CD8-positive, alpha-beta memory T cell (primary cell): ENCODE results near the gene PLAAT3. TPM values are rescaled to one million over a fixed set of nuclear protein-coding genes. Genes with fewer than 3 reads are reported as not detected.
"Not testable (repeated sequence)": the region's sequence is repeated elsewhere in the genome, so short reads cannot be mapped to it uniquely, and the experiment has no call there.

Experiments
- CTCF ChIA-PET: fragments of 350-600 bp; sonication (Branson Sonifier 250); formaldehyde crosslinking; loops from one replicate; lab custom pipeline; 2021; ENCODE audit warnings: antibody characterized with exemption; lab: Charles Lee
- POLR2A ChIA-PET: fragments of 350-600 bp; sonication (Branson Sonifier 250); formaldehyde crosslinking; loops from one replicate; lab custom pipeline; 2021; ENCODE audit warnings: antibody characterized with exemption; lab: Charles Lee
- DNase-seq, 5 donors: peaks; one replicate each; pipeline versions ENCODE4 v3.0.0 to v3.0.0-alpha.2; 2020 to 2022; ENCODE audit warnings: mixed read lengths in 1 of 5
- H3K27ac ChIP-seq: one replicate; pipeline ENCODE4 v1.7.0; 2013; ENCODE audit warnings: low read depth, mild to moderate bottlenecking, low read length, moderate library complexity
- H3K27me3 ChIP-seq: 2 replicates; pipeline ENCODE4 v1.7.0; 2013; ENCODE audit warnings: low read length, mild to moderate bottlenecking; ENCODE audit not compliant: insufficient read depth, poor library complexity, severe bottlenecking
- H3K36me3 ChIP-seq: 2 replicates; pipeline ENCODE4 v1.7.0; 2013; ENCODE audit warnings: mild to moderate bottlenecking, low read length, moderate library complexity; ENCODE audit not compliant: insufficient read depth
- H3K4me1 ChIP-seq: 2 replicates; pipeline ENCODE4 v1.7.0; 2013; ENCODE audit warnings: mild to moderate bottlenecking, low read length, moderate library complexity; ENCODE audit not compliant: insufficient read depth
- H3K4me3 ChIP-seq: 2 replicates; pipeline ENCODE4 v1.7.0; 2013; ENCODE audit warnings: mild to moderate bottlenecking, low read length
- H3K9me3 ChIP-seq: 2 replicates; pipeline ENCODE4 v1.7.0; 2013; ENCODE audit warnings: mild to moderate bottlenecking, low read length
- H3K27ac Mint-ChIP-seq, 8 donors: one replicate each; pipeline ENCODE4 v1.8.0; 2020 to 2021; ENCODE audit warnings: mixed read lengths in 8 of 8, mild to moderate bottlenecking in 6 of 8, inconsistent platforms in 3 of 8, moderate library complexity in 3 of 8
- H3K27me3 Mint-ChIP-seq, 2 donors: one replicate each; pipeline ENCODE4 v1.8.0; 2020 to 2021; ENCODE audit warnings: mixed read lengths in 2 of 2, mild to moderate bottlenecking in 1 of 2, moderate library complexity in 1 of 2
- H3K36me3 Mint-ChIP-seq, 3 donors: one replicate each; pipeline ENCODE4 v1.8.0; 2020 to 2021; ENCODE audit warnings: mixed read lengths in 3 of 3, inconsistent platforms in 1 of 3, mild to moderate bottlenecking in 1 of 3
- H3K4me1 Mint-ChIP-seq, 3 donors: one replicate each; pipeline ENCODE4 v1.8.0; 2020 to 2021; ENCODE audit warnings: mixed read lengths in 3 of 3, inconsistent platforms in 1 of 3, mild to moderate bottlenecking in 1 of 3
- H3K4me3 Mint-ChIP-seq, 7 donors: one replicate each; pipeline ENCODE4 v1.8.0; 2020 to 2021; ENCODE audit warnings: mixed read lengths in 7 of 7, mild to moderate bottlenecking in 6 of 7, moderate library complexity in 4 of 7, inconsistent platforms in 2 of 7
- H3K9me3 Mint-ChIP-seq, 5 donors: one replicate each; pipeline ENCODE4 v1.8.0; 2020 to 2022; ENCODE audit warnings: mixed read lengths in 5 of 5, mild to moderate bottlenecking in 3 of 5, moderate library complexity in 2 of 5, inconsistent platforms in 1 of 5
- polyA plus RNA-seq: library from polyadenylated mRNA; unstranded; fragments of 300-500 nt; fragmentation: Illumina TruSeq; gene quantifications from one replicate; pipeline ENCODE4 v1.2.3, GENCODE V29; 2021
- total RNA-seq, 2 experiments: library from RNA; stranded (reverse); gene quantifications; one replicate each; pipeline ENCODE4 v1.2.3, GENCODE V29; 2021

The PLAAT3 gene
- total and polyA plus RNA-seq, 3 experiments from 2014 or later, result 13.9 to 39.5 (median 16.0) TPM

DNA sequence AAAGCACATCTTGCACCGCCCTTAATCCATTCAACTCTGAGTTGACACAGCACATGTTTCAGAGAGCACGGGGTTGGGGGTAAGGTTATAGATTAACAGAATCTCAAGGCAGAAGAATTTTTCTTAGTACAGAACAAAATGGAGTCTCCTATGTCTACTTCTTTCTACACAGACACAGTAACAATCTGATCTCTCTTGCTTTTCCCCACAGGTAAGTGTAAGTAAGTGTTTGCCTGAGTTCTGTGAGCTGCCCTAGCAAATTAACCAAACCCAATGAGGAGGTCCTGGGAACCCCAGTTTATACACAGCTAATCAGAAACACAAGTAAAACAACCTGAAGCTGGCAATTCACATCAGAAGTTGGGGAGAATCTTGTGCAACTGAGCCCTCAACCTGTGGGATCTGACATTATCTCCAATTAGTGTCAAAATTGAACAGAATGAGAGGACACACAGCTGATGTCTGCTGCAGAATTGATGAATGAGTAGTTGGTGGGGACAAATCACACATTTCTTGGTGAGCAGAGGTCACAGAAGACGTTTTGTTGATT is 85.4 kb downstream of the PLAAT3 start:
- not testable (repeated sequence) for H3K27me3 Mint-ChIP-seq, H3K27me3 ChIP-seq, H3K27ac ChIP-seq, DNase-seq, H3K9me3 ChIP-seq, H3K4me3 ChIP-seq, H3K36me3 ChIP-seq, H3K36me3 Mint-ChIP-seq, H3K9me3 Mint-ChIP-seq
- Mint-ChIP-seq H3K4me3 (peak overlapping the region in 1 of 7 donors; percentile 55), H3K27ac (peak overlapping the region in 6 of 8 donors; percentile 13 to 94 (median 84)), H3K4me1 (peaks cover 45 to 46% (median 45%) of the 10 kb centered on the region in 3 donors)
- ChIA-PET POLR2A (interaction anchor here (1.1 kb wide), 1 partner anchor 23 kb away, joined by 3 read pairs; no protein-coding TSS in a partner anchor), CTCF (interaction anchor here (1.0 to 1.4 kb wide), 2 partner anchors 9 to 49 kb away, joined by 3 read pairs; no protein-coding TSS in a partner anchor)
- H3K4me1 ChIP-seq, result peaks cover 43% of the 10 kb centered on the region

DNA sequence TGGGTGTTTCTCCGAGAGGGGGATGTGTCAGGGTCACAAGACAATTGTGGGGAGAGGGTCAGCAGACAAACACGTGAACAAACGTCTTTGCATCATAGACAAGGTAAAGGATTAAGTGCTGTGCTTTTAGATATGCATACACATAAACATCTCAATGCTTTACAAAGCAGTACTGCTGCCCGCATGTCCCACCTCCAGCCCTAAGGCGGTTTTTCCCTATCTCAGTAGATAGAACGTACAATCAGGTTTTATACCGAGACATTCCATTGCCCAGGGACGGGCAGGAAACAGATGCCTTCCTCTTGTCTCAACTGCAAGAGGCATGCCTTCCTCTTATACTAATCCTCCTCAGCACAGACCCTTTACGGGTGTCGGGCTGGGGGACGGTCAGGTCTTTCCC is 86.1 kb downstream of the PLAAT3 start:
- H3K27me3 Mint-ChIP-seq, H3K27me3 ChIP-seq, H3K36me3 ChIP-seq, H3K36me3 Mint-ChIP-seq, POLR2A ChIA-PET, CTCF ChIA-PET, H3K9me3 Mint-ChIP-seq, H3K9me3 ChIP-seq, DNase-seq, H3K4me3 Mint-ChIP-seq, H3K4me3 ChIP-seq, H3K27ac ChIP-seq: not testable (repeated sequence)
- Mint-ChIP-seq H3K4me1 (peaks cover 38 to 40% (median 39%) of the 10 kb centered on the region in 3 donors), H3K27ac (peak overlapping the region in 1 of 8 donors; percentile 36)
- peaks cover 36% of the 10 kb centered on the region for H3K4me1 ChIP-seq

DNA sequence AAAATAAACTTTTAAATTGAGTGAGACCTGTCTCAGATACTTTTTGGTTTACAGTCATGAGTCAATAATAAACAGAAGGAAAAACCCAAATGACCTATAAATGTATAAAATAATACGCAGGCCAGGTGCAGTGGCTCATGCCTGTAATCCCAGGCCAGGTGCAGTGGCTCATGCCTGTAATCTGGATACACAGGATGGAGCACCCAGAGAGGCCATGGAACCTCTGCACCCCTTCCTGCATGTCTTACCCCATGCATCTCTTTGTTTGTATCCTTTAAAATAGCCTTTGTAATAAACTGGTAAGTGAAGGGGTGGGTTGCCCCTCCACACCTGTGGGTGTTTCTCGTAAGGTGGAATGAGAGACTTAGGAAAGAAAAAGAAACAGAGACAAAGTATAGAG is 86.6 kb downstream of the PLAAT3 start:
- no peak overlapping the region for H3K4me3 ChIP-seq
- H3K27me3 Mint-ChIP-seq, result no peaks in the 10 kb centered on the region
- no peaks in the 10 kb centered on the region for H3K9me3 Mint-ChIP-seq
- no peak overlapping the region for H3K27ac ChIP-seq
- H3K27ac Mint-ChIP-seq, result no peak overlapping the region
- no peaks in the 10 kb centered on the region for H3K36me3 ChIP-seq
- H3K4me1 ChIP-seq, result peaks cover 31% of the 10 kb centered on the region
- no peak overlapping the region for H3K4me3 Mint-ChIP-seq
- ChIA-PET CTCF (no interaction called here), POLR2A (no interaction called here)
- no peaks in the 10 kb centered on the region for H3K9me3 ChIP-seq
- H3K36me3 Mint-ChIP-seq, result no peaks in the 10 kb centered on the region
- H3K4me1 Mint-ChIP-seq, result peaks cover 33 to 35% (median 34%) of the 10 kb centered on the region in 3 donors
- no peaks in the 10 kb centered on the region for H3K27me3 ChIP-seq
- DNase-seq, result no peak

Other genes starting within 250 kb of the PLAAT3 start
- not detected for gene SLC22A9, start 244.6 kb downstream of the PLAAT3 start, total RNA-seq
- gene SLC22A9, start 244.6 kb downstream of the PLAAT3 start, polyA plus RNA-seq, result not detected
- under 1 TPM; 0.26 to 0.89 TPM for gene PLAAT5, start 123.3 kb downstream of the PLAAT3 start, total RNA-seq
- not detected for gene PLAAT5, start 123.3 kb downstream of the PLAAT3 start, polyA plus RNA-seq
- not detected for gene LGALS12, start 108.3 kb downstream of the PLAAT3 start, total RNA-seq
- gene LGALS12, start 108.3 kb downstream of the PLAAT3 start, polyA plus RNA-seq, result not detected
- 10 to 100 TPM; 20.5 to 21.8 TPM for gene PLAAT4, start 77.6 kb downstream of the PLAAT3 start, total RNA-seq
- 612 TPM for gene PLAAT4, start 77.6 kb downstream of the PLAAT3 start, polyA plus RNA-seq
- under 1 TPM in 1 of 2 experiments, not detected in 1; 0.31 TPM for gene PLAAT2, start 51.1 kb downstream of the PLAAT3 start, total RNA-seq
- not detected for gene PLAAT2, start 51.1 kb downstream of the PLAAT3 start, polyA plus RNA-seq
- gene ATL3, start 56.9 kb upstream of the PLAAT3 start, total RNA-seq, result 10 to 100 TPM; 41.9 to 42.1 TPM
- gene ATL3, start 56.9 kb upstream of the PLAAT3 start, polyA plus RNA-seq, result 21.5 TPM
- 10 to 100 TPM; 46.5 to 48.5 TPM for gene RTN3, start 67.1 kb upstream of the PLAAT3 start, total RNA-seq
- 48.4 TPM for gene RTN3, start 67.1 kb upstream of the PLAAT3 start, polyA plus RNA-seq
- 1 to 10 TPM; 7.0 to 7.6 TPM for gene ZFTA, start 154.3 kb upstream of the PLAAT3 start, total RNA-seq
- 0.37 TPM for gene ZFTA, start 154.3 kb upstream of the PLAAT3 start, polyA plus RNA-seq
- gene SPINDOC, start 199.0 kb upstream of the PLAAT3 start, total RNA-seq, result 10 to 100 TPM; 38.7 to 41.4 TPM
- 1.4 TPM for gene SPINDOC, start 199.0 kb upstream of the PLAAT3 start, polyA plus RNA-seq
- 10 to 100 TPM; 34.5 to 38.0 TPM for gene MARK2, start 224.7 kb upstream of the PLAAT3 start, total RNA-seq
- gene MARK2, start 224.7 kb upstream of the PLAAT3 start, polyA plus RNA-seq, result 72.5 TPM